ENCODE data around the gene TBX10. TPM values are rescaled to one million over a fixed set of nuclear protein-coding genes. Genes with fewer than 3 reads are reported as not detected.
"Not testable (repeated sequence)": the region's sequence is repeated elsewhere in the genome, so short reads cannot be mapped to it uniquely, and the experiment has no call there.

The TBX10 gene
- polyA plus RNA-seq, 1 donor, result 4.9 TPM

DNA sequence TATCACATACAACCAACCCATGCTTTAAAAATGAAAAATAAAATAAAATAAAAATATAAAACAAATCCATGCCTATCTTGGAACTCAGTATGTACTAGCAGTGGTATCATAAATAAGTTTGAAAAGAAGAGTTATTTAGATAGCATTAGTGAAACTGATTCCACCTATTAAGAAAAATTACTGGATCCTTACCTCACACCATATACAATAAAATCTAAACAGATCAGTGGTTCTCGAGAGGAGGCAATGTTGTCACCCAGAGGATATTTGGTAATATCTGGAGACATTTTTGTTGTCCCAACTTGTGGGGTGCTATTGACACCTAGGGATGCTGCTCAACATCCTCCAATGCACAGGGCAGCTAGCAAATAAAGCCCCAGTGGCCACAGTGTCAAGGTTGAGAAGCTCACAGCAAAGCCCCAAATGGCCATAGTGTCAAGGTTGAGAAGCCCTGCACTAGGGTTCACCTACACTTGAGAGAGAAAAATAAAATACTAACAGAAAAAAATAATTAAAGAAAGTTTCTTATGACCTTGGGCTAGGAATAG lies 42.7 kb downstream of the TBX10 start:
- peaks cover 7% of the 10 kb centered on the region for H3K9me3 ChIP-seq (ENCODE audit: control insufficient read depth, low read depth, low read length)
- no peak for DNase-seq
- no peaks in the 10 kb centered on the region for H3K27me3 ChIP-seq (ENCODE audit: control insufficient read depth, insufficient read depth, low read length)
- H3K4me1 ChIP-seq (ENCODE audit: control insufficient read depth, insufficient read depth, low read length), result peaks cover 17% of the 10 kb centered on the region
- H3K36me3 ChIP-seq (ENCODE audit: control insufficient read depth, insufficient read depth, low read length), result no peaks in the 10 kb centered on the region
- no peak overlapping the region for H3K27ac ChIP-seq (ENCODE audit: low read length)
- no peak overlapping the region for H3K4me3 ChIP-seq (ENCODE audit: low read length)
- WGBS (ENCODE audit: insufficient coverage, low lambda C conversion rate), result no CpG with 5 or more reads among the region's 1 CpG

GRCh38 chr11:67594480-67594879 lies 45.1 kb downstream of the TBX10 start:
- WGBS (ENCODE audit: insufficient coverage, low lambda C conversion rate), result 57% methylated on average over 1 of the region's 3 CpGs
- Histone ChIP-seq H3K9me3 (ENCODE audit: control insufficient read depth, low read depth, low read length) (peaks cover 7% of the 10 kb centered on the region), H3K27ac (ENCODE audit: low read length) (no peak overlapping the region), H3K4me1 (ENCODE audit: control insufficient read depth, insufficient read depth, low read length) (peaks cover 13% of the 10 kb centered on the region), H3K27me3 (ENCODE audit: control insufficient read depth, insufficient read depth, low read length) (no peaks in the 10 kb centered on the region), H3K36me3 (ENCODE audit: control insufficient read depth, insufficient read depth, low read length) (no peaks in the 10 kb centered on the region), H3K4me3 (ENCODE audit: low read length) (no peak overlapping the region)
- no peak for DNase-seq

DNA sequence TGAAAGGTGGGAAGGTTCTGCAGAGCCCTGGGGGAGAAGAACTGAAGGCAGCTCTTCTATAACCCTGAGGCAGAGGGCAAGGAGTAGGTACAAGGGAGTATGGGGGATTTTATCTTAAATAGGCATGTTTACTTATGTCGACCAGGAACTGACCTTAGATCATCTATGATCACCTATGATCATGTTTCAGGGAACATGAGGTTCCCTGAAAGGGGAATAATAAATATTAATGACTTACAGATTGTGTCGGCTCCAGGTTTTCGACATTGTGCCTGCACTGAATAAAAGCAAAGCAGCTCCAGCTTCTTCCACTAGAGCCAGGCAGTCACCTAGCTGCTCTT lies 46.0 kb downstream of the TBX10 start:
- no peaks in the 10 kb centered on the region for H3K27me3 ChIP-seq (ENCODE audit: control insufficient read depth, insufficient read depth, low read length)
- H3K4me1 ChIP-seq (ENCODE audit: control insufficient read depth, insufficient read depth, low read length), result peaks cover 13% of the 10 kb centered on the region
- WGBS (ENCODE audit: insufficient coverage, low lambda C conversion rate), result no CpG with 5 or more reads among the region's 3 CpGs
- peak in 1 of 2 donors; percentile 56 for DNase-seq
- no peaks in the 10 kb centered on the region for H3K36me3 ChIP-seq (ENCODE audit: control insufficient read depth, insufficient read depth, low read length)
- peaks cover 7% of the 10 kb centered on the region for H3K9me3 ChIP-seq (ENCODE audit: control insufficient read depth, low read depth, low read length)
- no peak overlapping the region for H3K27ac ChIP-seq (ENCODE audit: low read length)
- H3K4me3 ChIP-seq (ENCODE audit: low read length), result no peak overlapping the region

- H3K9me3 ChIP-seq (ENCODE audit: control insufficient read depth, low read depth, low read length), result peaks cover 3% of the 10 kb centered on the region
- WGBS (ENCODE audit: insufficient coverage, low lambda C conversion rate), result no CpG with 5 or more reads among the region's 12 CpGs
- no peaks in the 10 kb centered on the region for H3K27me3 ChIP-seq (ENCODE audit: control insufficient read depth, insufficient read depth, low read length)
- H3K4me3 ChIP-seq (ENCODE audit: low read length), result no peak overlapping the region
- peaks cover 13% of the 10 kb centered on the region for H3K4me1 ChIP-seq (ENCODE audit: control insufficient read depth, insufficient read depth, low read length)
- DNase-seq, result peak in 1 of 2 donors; percentile 20
- H3K27ac ChIP-seq (ENCODE audit: low read length), result peak overlapping the region; percentile 7
- no peaks in the 10 kb centered on the region for H3K36me3 ChIP-seq (ENCODE audit: control insufficient read depth, insufficient read depth, low read length)
These were observed 46.5 kb downstream of the TBX10 start for GRCh38 chr11:67592880-67593564.

- WGBS (ENCODE audit: insufficient coverage, low lambda C conversion rate), result no CpG with 5 or more reads among the region's 11 CpGs
- H3K27me3 ChIP-seq (ENCODE audit: control insufficient read depth, insufficient read depth, low read length); H3K9me3 ChIP-seq (ENCODE audit: control insufficient read depth, low read depth, low read length); DNase-seq; H3K27ac ChIP-seq (ENCODE audit: low read length); H3K4me3 ChIP-seq (ENCODE audit: low read length): not testable (repeated sequence)
- H3K36me3 ChIP-seq (ENCODE audit: control insufficient read depth, insufficient read depth, low read length), result peaks cover 23% of the 10 kb centered on the region
- H3K4me1 ChIP-seq (ENCODE audit: control insufficient read depth, insufficient read depth, low read length), result peaks cover 22% of the 10 kb centered on the region
These were observed 50.6 kb downstream of the TBX10 start for GRCh38 chr11:67588899-67589415.

GRCh38 chr11:67588136-67588503 lies 51.4 kb downstream of the TBX10 start:
- Histone ChIP-seq H3K9me3 (ENCODE audit: control insufficient read depth, low read depth, low read length) (peaks cover 2% of the 10 kb centered on the region), H3K27ac (ENCODE audit: low read length) (no peak overlapping the region), H3K36me3 (ENCODE audit: control insufficient read depth, insufficient read depth, low read length) (peaks cover 23% of the 10 kb centered on the region), H3K4me3 (ENCODE audit: low read length) (no peak overlapping the region), H3K27me3 (ENCODE audit: control insufficient read depth, insufficient read depth, low read length) (no peaks in the 10 kb centered on the region), H3K4me1 (ENCODE audit: control insufficient read depth, insufficient read depth, low read length) (peaks cover 15% of the 10 kb centered on the region)
- WGBS (ENCODE audit: insufficient coverage, low lambda C conversion rate), result no CpG with 5 or more reads among the region's 1 CpG
- DNase-seq, result no peak

DNA sequence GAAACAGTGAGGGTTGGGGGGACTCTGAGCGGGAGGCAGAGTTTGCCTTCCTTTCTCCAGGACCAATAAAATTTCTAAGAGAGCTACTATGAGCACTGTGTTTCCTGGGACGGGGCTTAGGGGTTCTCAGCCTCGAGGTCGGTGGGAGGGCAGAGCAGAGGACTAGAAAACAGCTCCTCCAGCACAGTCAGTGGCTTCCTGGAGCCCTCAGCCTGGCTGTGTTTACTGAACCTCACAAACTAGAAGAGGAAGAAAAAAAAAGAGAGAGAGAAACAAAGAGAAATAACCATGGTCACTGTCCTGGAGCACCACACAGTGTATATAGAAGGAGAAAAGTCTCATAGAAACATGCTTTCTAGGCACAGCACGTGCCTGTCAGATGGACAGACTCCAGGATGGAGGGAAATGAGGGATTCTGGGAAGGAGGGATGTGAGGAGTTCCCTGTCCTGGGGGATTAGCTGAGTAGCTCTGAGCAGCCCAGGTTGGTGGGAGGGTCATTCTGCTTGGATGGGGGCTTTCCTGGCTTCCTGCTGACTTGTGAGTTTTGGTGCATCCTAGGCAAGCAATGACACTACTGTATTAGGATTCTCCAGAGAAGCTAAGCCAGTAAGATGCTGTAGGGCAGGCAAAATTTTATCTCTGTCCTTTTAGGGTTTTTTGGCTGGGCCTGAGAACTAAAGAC lies 52.9 kb downstream of the TBX10 start:
- peaks cover 21% of the 10 kb centered on the region for H3K4me1 ChIP-seq (ENCODE audit: control insufficient read depth, insufficient read depth, low read length)
- H3K27me3 ChIP-seq (ENCODE audit: control insufficient read depth, insufficient read depth, low read length), result no peaks in the 10 kb centered on the region
- peaks cover 23% of the 10 kb centered on the region for H3K36me3 ChIP-seq (ENCODE audit: control insufficient read depth, insufficient read depth, low read length)
- no CpG with 5 or more reads among the region's 5 CpGs for WGBS (ENCODE audit: insufficient coverage, low lambda C conversion rate)
- no peak overlapping the region for H3K4me3 ChIP-seq (ENCODE audit: low read length)
- no peak for DNase-seq
- H3K9me3 ChIP-seq (ENCODE audit: control insufficient read depth, low read depth, low read length), result peaks cover 2% of the 10 kb centered on the region
- no peak overlapping the region for H3K27ac ChIP-seq (ENCODE audit: low read length)

DNA sequence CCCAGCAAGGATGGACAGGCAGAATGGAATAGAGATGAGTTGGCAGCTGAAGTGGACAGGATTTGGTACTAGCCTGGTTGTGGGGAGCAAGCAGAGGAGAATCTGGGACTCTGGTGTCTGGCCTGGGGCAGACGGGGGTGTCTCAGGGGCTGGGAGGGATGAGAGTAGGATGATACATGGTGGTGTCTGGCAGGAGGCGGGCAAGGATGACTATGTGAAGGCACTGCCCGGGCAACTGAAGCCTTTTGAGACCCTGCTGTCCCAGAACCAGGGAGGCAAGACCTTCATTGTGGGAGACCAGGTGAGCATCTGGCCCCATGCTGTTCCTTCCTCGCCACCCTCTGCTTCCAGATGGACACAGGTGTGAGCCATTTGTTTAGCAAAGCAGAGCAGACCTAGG lies 53.7 kb downstream of the TBX10 start:
- Histone ChIP-seq H3K27ac (ENCODE audit: low read length) (no peak overlapping the region), H3K4me3 (ENCODE audit: low read length) (no peak overlapping the region), H3K4me1 (ENCODE audit: control insufficient read depth, insufficient read depth, low read length) (peaks cover 24% of the 10 kb centered on the region), H3K36me3 (ENCODE audit: control insufficient read depth, insufficient read depth, low read length) (peaks cover 23% of the 10 kb centered on the region), H3K27me3 (ENCODE audit: control insufficient read depth, insufficient read depth, low read length) (no peaks in the 10 kb centered on the region), H3K9me3 (ENCODE audit: control insufficient read depth, low read depth, low read length) (peaks cover 2% of the 10 kb centered on the region)
- no CpG with 5 or more reads among the region's 4 CpGs for WGBS (ENCODE audit: insufficient coverage, low lambda C conversion rate)
- no peak for DNase-seq

GRCh38 chr11:67584881-67585873 lies 54.4 kb downstream of the TBX10 start:
- Histone ChIP-seq H3K4me1 (ENCODE audit: control insufficient read depth, insufficient read depth, low read length) (peaks cover 32% of the 10 kb centered on the region), H3K9me3 (ENCODE audit: control insufficient read depth, low read depth, low read length) (peaks cover 2% of the 10 kb centered on the region), H3K27ac (ENCODE audit: low read length) (peak overlapping the region; percentile 96), H3K36me3 (ENCODE audit: control insufficient read depth, insufficient read depth, low read length) (peaks cover 23% of the 10 kb centered on the region), H3K4me3 (ENCODE audit: low read length) (peak overlapping the region; percentile 86), H3K27me3 (ENCODE audit: control insufficient read depth, insufficient read depth, low read length) (no peaks in the 10 kb centered on the region)
- no CpG with 5 or more reads among the region's 21 CpGs for WGBS (ENCODE audit: insufficient coverage, low lambda C conversion rate)
- DNase-seq, result peak in 1 of 2 donors; percentile 52

All from large intestine (tissue), 3 donors.